Testis (tissue), 3 donors: Measurements from ENCODE around the gene P3R3URF. TPM values are rescaled to one million over a fixed set of nuclear protein-coding genes. Genes with fewer than 3 reads are reported as not detected.
A peak's percentile ranks its signal among the peaks of the same experiment; 100 is the strongest.

Source experiments
- DNase-seq: peaks from one replicate; pipeline ENCODE4 v3.0.0-alpha.2; 2019
- H3K27ac ChIP-seq, 2 donors: fragments of 200-600 bp; sonication (generic); one replicate each; pipeline ENCODE4 v1.5.1; 2019
- H3K27me3 ChIP-seq: fragments of 200-600 bp; sonication (generic); one replicate; pipeline ENCODE4 v1.5.1; 2019
- H3K36me3 ChIP-seq: fragments of 200-600 bp; sonication (generic); one replicate; pipeline ENCODE4 v1.5.1; 2017; ENCODE audit warnings: low read depth; ENCODE audit errors: missing control alignments
- H3K4me1 ChIP-seq: fragments of 200-600 bp; sonication (generic); one replicate; pipeline ENCODE4 v1.5.1; 2019
- H3K4me3 ChIP-seq, 2 donors: fragments of 200-600 bp; sonication (generic); one replicate each; pipeline ENCODE4 v1.5.1; 2017 to 2019
- H3K9me3 ChIP-seq: fragments of 200-600 bp; sonication (generic); one replicate; pipeline ENCODE4 v1.5.1; 2017
- POLR2A ChIP-seq: fragments of 450-650 bp; IDR thresholded peaks from one replicate; pipeline ENCODE4 v1.6.1; 2017; ENCODE audit warnings: antibody characterized with exemption, mild to moderate bottlenecking, moderate library complexity
- WGBS, 2 donors: methylation state at CpG; one replicate each; pipeline ENCODE4 v1.1.5; 2018; 5-methylcytosine and 5-hydroxymethylcytosine counted together
- intact Hi-C: fragments of 100-400 bp; cut with DNase I; formaldehyde crosslinking; loops from one replicate; pipeline ENCODE4 v1.15.1; 2023; ENCODE audit warnings: low total_unique reads
- polyA plus RNA-seq: library from polyadenylated mRNA; stranded (reverse); fragments of 350-450 nt; fragmentation: Illumina TruSeq; extraction: RNeasy Lipid Tissue Mini Kit (QIAGEN cat#74804); gene quantifications from one replicate; pipeline ENCODE4 v1.2.3, GENCODE V29; 2014; ENCODE audit warnings: low read depth, low replicate concordance; ENCODE audit not compliant: insufficient read depth
- total RNA-seq, 2 donors: library from RNA; depleted of rRNA; stranded (reverse); fragments of >200 nt; gene quantifications; one replicate each; pipeline ENCODE4 v1.2.3, GENCODE V29; 2016
- TF ChIP-seq, protein P1 (sequence below), 3 experiments: fragments of 450-650 bp in 2 of 3; fragments of 200-600 bp in 1 of 3; sonication (generic) in 1 of 3; IDR thresholded peaks; one replicate each; pipeline ENCODE4 v1.5.1; 2016 to 2019; ENCODE audit warnings: antibody characterized with exemption in 3 of 3, mild to moderate bottlenecking in 2 of 3, moderate library complexity in 1 of 3

P3R3URF gene
- total and polyA plus RNA-seq, 3 donors from 2014 or later: 35.0 to 123 (median 69.1) TPM

DNA sequence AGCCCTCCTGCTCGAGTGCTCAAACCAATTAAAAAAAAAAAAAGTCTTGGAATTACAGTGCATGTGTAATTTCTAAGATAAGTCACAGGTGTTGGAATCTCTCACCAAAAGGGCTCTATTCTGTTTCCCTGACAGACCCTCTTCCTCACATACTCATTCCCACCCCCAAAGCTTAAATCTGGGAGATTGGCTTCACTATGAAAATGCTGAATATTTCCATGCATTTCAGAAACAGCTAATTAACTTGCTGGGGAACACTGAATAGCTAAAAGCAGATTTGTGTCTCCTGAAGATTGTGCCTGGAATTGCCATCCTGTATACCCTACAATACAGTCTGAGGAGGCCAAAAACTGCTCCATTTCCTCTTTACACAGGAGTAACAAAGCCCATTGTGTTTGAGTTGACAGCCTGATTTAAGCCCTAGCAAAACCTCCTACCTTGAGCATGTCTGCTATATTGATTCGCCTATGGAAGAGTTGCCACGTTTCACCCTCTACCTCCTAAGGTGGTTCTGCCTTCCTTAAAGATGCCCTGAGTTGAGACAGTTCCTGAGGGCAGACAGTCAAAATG lies 42.4 kb downstream of the P3R3URF start:
- WGBS, 2 donors: 45 to 46% methylated on average over 3 of the region's 3 CpGs
- H3K4me1 ChIP-seq: peaks cover 9% of the 10 kb centered on the region
- H3K27ac ChIP-seq: peak overlapping the region; percentile 90 to 96
- H3K9me3 ChIP-seq: no peaks in the 10 kb centered on the region
- no peaks in the 10 kb centered on the region for H3K36me3 ChIP-seq
- H3K4me3 ChIP-seq: peak overlapping the region; percentile 84 to 87
- no peak for DNase-seq
- intact Hi-C loops: no loop called here
- TF ChIP-seq, protein P1, sequence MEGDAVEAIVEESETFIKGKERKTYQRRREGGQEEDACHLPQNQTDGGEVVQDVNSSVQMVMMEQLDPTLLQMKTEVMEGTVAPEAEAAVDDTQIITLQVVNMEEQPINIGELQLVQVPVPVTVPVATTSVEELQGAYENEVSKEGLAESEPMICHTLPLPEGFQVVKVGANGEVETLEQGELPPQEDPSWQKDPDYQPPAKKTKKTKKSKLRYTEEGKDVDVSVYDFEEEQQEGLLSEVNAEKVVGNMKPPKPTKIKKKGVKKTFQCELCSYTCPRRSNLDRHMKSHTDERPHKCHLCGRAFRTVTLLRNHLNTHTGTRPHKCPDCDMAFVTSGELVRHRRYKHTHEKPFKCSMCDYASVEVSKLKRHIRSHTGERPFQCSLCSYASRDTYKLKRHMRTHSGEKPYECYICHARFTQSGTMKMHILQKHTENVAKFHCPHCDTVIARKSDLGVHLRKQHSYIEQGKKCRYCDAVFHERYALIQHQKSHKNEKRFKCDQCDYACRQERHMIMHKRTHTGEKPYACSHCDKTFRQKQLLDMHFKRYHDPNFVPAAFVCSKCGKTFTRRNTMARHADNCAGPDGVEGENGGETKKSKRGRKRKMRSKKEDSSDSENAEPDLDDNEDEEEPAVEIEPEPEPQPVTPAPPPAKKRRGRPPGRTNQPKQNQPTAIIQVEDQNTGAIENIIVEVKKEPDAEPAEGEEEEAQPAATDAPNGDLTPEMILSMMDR (IDR thresholded peaks at IDR 0.05): no peak
- no peak for TF ChIP-seq POLR2A
- no peaks in the 10 kb centered on the region for H3K27me3 ChIP-seq

DNA sequence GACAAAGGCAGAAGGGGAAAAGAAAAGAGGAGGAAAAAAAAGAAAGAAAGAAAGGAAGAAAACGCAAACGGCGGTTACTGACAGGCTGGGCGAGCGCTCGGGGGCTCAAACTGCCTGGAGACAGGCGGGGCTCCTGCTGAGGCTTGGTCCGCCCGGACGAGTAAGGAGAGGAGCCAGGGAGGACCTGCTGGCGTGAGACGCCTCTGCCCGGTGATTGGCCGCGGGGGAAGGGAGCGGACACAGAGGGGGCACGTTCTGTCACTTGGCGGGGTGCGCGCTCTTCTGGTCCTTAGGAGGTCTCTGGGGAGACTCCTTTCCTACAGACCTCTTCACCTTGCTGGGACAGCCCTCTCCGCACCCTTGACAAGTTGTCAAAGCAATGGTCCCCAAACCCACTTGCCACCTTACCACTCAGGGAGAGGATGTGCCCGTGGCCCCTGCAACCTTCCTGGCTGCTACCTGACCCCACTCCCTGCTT lies 43.1 kb downstream of the P3R3URF start:
- H3K4me3 ChIP-seq: peak overlapping the region; percentile 84 to 87
- H3K27me3 ChIP-seq: no peaks in the 10 kb centered on the region
- peak overlapping the region; percentile 90 to 96 for H3K27ac ChIP-seq
- DNase-seq: no peak
- peaks cover 9% of the 10 kb centered on the region for H3K4me1 ChIP-seq
- intact Hi-C loops: no loop called here
- TF ChIP-seq POLR2A: no peak
- TF ChIP-seq, protein P1 (IDR thresholded peaks at IDR 0.05): peak in 1 of 3 experiments; percentile 3
- 0 to 1% methylated on average over 22 of the region's 22 CpGs for WGBS, 2 donors
- H3K36me3 ChIP-seq: no peaks in the 10 kb centered on the region
- no peaks in the 10 kb centered on the region for H3K9me3 ChIP-seq

DNA sequence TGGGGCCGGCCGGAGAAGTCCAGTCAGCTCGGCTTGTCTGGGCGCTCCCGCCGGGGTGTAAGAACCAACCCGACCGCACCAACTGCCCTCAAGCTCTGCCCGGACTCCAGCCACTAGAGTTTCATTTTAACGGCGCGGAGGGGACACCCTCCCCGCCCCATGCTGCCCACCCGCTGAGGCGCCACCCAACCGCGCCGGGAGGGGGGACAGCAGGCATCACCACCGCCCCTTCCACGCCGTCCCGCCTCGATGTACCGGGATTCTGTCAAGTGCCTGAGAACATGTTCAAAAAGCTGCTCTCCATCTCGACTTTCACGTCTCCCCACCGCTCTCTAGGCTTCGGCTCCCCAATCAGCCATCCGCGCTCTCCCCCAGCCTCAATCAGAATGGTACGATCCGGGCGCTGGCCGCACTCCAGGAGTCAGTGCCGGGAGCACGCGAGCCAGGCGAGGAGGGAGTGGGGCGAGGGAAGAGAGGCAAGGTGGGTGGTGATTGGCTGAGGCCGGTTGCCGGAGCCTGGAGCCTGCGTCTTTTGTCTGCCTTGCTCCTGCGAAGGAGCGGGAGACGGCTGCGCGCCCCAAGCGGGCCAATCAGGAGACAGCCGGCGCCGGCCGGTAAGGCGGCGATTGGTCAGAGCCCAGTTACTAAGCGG lies 43.6 kb downstream of the P3R3URF start, which contains the start of gene PIK3R3:
TSS of gene PIK3R3 (minus strand) at position 101 of the 652 bp plus-strand sequence. CDS start 677 bp downstream, outside the sequence.
- Histone ChIP-seq H3K36me3 (no peaks in the 10 kb centered on the region), H3K4me1 (peaks cover 9% of the 10 kb centered on the region), H3K27ac (peak within 1 kb of the TSS; percentile 90 to 96), H3K9me3 (no peaks in the 10 kb centered on the region), H3K4me3 (peak within 1 kb of the TSS; percentile 84 to 87), H3K27me3 (no peaks in the 10 kb centered on the region)
- peak; percentile 99 for DNase-seq
- 0 to 1% methylated on average over 46 to 52 of the region's 55 CpGs for WGBS, 2 donors
- intact Hi-C loops: no loop called here
- TF ChIP-seq, protein P1 (IDR thresholded peaks at IDR 0.05): peak in 2 of 3 experiments; percentile 10 to 15
- no peak for TF ChIP-seq POLR2A

DNA sequence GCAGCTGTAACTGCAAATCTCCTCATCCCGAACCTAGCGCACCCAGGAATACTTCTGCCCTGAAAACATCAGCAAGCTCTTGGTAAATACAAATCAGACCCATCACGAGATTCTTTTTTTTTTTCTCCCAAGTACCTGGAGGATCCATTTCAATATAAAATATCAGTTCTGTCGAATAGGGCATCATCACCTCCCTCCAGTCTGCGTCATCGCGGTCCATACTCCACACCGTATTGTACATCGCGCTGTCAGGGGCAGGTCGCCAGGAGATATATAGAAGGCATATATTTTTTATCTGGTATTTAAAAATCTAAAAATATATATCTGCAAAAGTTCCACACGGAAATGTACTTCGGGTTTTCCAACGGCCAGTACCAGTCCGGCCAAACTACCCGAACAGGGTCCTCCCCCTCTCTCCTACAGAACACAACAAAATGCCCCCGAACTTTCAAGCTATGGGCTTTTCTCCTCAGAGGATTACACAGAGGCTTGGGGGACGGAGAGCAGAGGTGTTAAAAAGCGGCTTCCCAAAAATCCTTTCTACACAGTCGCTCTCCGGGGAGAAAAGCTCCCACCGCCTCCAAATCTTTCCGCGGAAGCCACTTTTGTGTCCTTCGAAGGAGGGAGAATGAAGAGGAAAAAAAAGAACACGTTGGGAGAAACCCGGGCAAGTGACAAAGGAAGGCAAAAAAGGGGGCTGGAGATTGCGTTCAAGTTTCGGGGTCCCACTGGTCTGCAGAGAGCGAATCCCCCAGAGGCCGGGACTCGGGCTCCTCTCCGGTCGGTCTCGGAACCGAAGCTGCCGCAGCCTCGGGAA lies 44.4 kb downstream of the P3R3URF start:
- Histone ChIP-seq H3K27me3 (no peaks in the 10 kb centered on the region), H3K27ac (peak overlapping the region; percentile 90 to 96), H3K9me3 (no peaks in the 10 kb centered on the region), H3K4me3 (peak overlapping the region; percentile 84 to 87), H3K4me1 (peaks cover 9% of the 10 kb centered on the region), H3K36me3 (no peaks in the 10 kb centered on the region)
- no peak for TF ChIP-seq POLR2A
- TF ChIP-seq, protein P1 (IDR thresholded peaks at IDR 0.05): no peak
- DNase-seq: peak; percentile 55
- WGBS, 2 donors: 0 to 1% methylated on average over 32 to 38 of the region's 38 CpGs
- intact Hi-C loops: no loop called here
